Neural progenitor cell (in vitro differentiated cells): ENCODE results near the gene SCT.

ENCODE experiments used
- CTCF ChIP-seq: fragments of 200-600 bp; sonication (generic); IDR thresholded peaks from 2 replicates; pipeline ENCODE4 v1.5.1; 2017; ENCODE audit warnings: antibody characterized with exemption, mild to moderate bottlenecking
- EZH2 ChIP-seq: fragments of 200-600 bp; sonication (generic); IDR thresholded peaks from 2 replicates; pipeline ENCODE4 v1.6.1; 2017; ENCODE audit warnings: antibody characterized with exemption, mild to moderate bottlenecking, moderate library complexity

GRCh38 chr11:587978-588380 lies 39.0 kb downstream of the SCT start:
- TF ChIP-seq EZH2, result no peak
- no peak for TF ChIP-seq CTCF
